NB4 (cell line): ENCODE results near the gene KDF1.

ENCODE experiments used
- MYC ChIP-seq: IDR thresholded peaks from 2 replicates; pipeline ENCODE4 v1.6.1; 2011; ENCODE audit warnings: low read depth, low read length
- POLR2A ChIP-seq: IDR thresholded peaks from 2 replicates; pipeline ENCODE4 v1.6.1; 2011; ENCODE audit warnings: mild to moderate bottlenecking; ENCODE audit not compliant: insufficient read length; ENCODE audit errors: extremely low read depth
- TF ChIP-seq, protein P1 (sequence below): IDR thresholded peaks from one replicate; pipeline ENCODE4 v1.5.1; 2012; ENCODE audit warnings: low read depth, low read length
- TF ChIP-seq, protein P2 (sequence below): IDR thresholded peaks from 2 replicates; pipeline ENCODE4 v1.6.1; 2011; ENCODE audit warnings: low read depth, low read length

DNA sequence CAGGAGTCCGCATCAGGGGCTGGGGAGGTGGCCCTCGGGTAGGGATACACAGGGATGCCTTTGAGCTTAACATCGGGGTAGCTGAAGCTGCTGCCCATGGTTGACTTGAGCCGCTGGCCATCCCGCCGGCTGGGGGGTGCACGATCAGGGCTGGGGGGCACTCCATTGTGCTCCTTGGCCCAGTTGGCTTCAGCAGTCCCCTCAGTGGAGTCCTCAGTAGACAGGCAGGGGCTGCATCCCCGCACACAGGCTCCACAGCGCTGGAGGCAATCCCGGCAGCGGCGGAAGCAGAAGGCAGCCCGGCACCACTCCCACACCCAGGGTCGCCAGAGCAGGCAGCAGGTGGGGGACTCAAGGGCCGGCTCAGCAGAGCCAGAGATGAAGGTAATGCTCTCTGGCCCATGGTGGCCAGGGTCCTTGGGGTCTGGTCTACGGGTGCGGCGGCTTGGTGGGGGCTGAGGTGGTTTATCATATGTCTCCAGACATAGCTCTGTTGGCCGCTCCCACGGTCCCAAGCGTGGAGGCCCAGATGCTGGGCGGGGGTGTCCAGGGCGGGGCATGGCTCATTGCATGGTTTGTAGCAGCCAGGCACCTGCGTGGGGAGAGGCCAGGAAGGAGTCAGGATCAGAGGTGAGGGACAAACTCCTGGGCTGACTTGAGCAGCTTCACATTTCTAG lies 8.3 kb downstream of the KDF1 start:
- TF ChIP-seq, protein P1, sequence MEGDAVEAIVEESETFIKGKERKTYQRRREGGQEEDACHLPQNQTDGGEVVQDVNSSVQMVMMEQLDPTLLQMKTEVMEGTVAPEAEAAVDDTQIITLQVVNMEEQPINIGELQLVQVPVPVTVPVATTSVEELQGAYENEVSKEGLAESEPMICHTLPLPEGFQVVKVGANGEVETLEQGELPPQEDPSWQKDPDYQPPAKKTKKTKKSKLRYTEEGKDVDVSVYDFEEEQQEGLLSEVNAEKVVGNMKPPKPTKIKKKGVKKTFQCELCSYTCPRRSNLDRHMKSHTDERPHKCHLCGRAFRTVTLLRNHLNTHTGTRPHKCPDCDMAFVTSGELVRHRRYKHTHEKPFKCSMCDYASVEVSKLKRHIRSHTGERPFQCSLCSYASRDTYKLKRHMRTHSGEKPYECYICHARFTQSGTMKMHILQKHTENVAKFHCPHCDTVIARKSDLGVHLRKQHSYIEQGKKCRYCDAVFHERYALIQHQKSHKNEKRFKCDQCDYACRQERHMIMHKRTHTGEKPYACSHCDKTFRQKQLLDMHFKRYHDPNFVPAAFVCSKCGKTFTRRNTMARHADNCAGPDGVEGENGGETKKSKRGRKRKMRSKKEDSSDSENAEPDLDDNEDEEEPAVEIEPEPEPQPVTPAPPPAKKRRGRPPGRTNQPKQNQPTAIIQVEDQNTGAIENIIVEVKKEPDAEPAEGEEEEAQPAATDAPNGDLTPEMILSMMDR, result no peak
- TF ChIP-seq POLR2A (no peak), MYC (no peak)
- TF ChIP-seq, protein P2, sequence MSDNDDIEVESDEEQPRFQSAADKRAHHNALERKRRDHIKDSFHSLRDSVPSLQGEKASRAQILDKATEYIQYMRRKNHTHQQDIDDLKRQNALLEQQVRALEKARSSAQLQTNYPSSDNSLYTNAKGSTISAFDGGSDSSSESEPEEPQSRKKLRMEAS, result no peak
